H9 (cell line): ENCODE data around the gene RMI1. TPM values are rescaled to one million over a fixed set of nuclear protein-coding genes. Genes with fewer than 3 reads are reported as not detected.

Source experiments
- DNase-seq: peaks from one replicate; pipeline ENCODE4 v3.0.0-alpha.2; 2017
- H2AFZ ChIP-seq: one replicate; pipeline ENCODE4 v1.6.1; 2013; ENCODE audit warnings: mild to moderate bottlenecking, low read length, control low read depth, moderate library complexity
- H2AK5ac ChIP-seq: 2 replicates; pipeline ENCODE4 v1.6.1; 2013; ENCODE audit warnings: low read length, control low read depth, mixed read lengths; ENCODE audit not compliant: insufficient read length
- H2BK120ac ChIP-seq: one replicate; pipeline ENCODE4 v1.6.1; 2013; ENCODE audit warnings: low read depth, mild to moderate bottlenecking, low read length, control low read depth, inconsistent platforms; ENCODE audit not compliant: poor library complexity, severe bottlenecking
- H2BK12ac ChIP-seq: 2 replicates; pipeline ENCODE4 v1.6.1; 2013; ENCODE audit warnings: low read length, control low read depth, mixed read lengths, low read depth; ENCODE audit not compliant: insufficient read length
- H2BK15ac ChIP-seq: 2 replicates; pipeline ENCODE4 v1.6.1; 2013; ENCODE audit warnings: low read depth, low read length, control low read depth
- H2BK20ac ChIP-seq: one replicate; pipeline ENCODE4 v1.6.1; 2013; ENCODE audit warnings: low read depth, mild to moderate bottlenecking, low read length, control low read depth, inconsistent platforms; ENCODE audit not compliant: poor library complexity, severe bottlenecking
- H2BK5ac ChIP-seq: 2 replicates; pipeline ENCODE4 v1.6.1; 2013; ENCODE audit warnings: low read length, control low read depth, mixed read lengths; ENCODE audit not compliant: insufficient read length
- H3K14ac ChIP-seq: 2 replicates; pipeline ENCODE4 v1.6.1; 2013; ENCODE audit warnings: low read length, control low read depth; ENCODE audit not compliant: insufficient read depth
- H3K18ac ChIP-seq: 2 replicates; pipeline ENCODE4 v1.6.1; 2013; ENCODE audit warnings: low read depth, mild to moderate bottlenecking, mixed read lengths, low read length, control low read depth; ENCODE audit not compliant: insufficient read length
- H3K23ac ChIP-seq: 2 replicates; pipeline ENCODE4 v1.6.1; 2013; ENCODE audit warnings: low read length, control low read depth, mixed read lengths, low read depth; ENCODE audit not compliant: insufficient read length
- H3K23me2 ChIP-seq: 2 replicates; pipeline ENCODE4 v1.6.1; 2013; ENCODE audit warnings: low read depth, mild to moderate bottlenecking, mixed read lengths, low read length, control low read depth; ENCODE audit not compliant: insufficient read length, poor library complexity, severe bottlenecking
- H3K27ac ChIP-seq: 2 replicates; pipeline ENCODE4 v1.5.1; 2013; ENCODE audit warnings: low read length, control low read depth, mixed read lengths, low read depth; ENCODE audit not compliant: insufficient read length
- H3K27me3 ChIP-seq: 2 replicates; pipeline ENCODE4 v1.6.1; 2013; ENCODE audit warnings: low read length, control low read depth, inconsistent platforms; ENCODE audit not compliant: insufficient read depth
- H3K4ac ChIP-seq: 2 replicates; pipeline ENCODE4 v1.6.1; 2013; ENCODE audit warnings: low read depth, mild to moderate bottlenecking, control low read depth, inconsistent platforms, low read length, moderate library complexity
- H3K4me1 ChIP-seq: 2 replicates; pipeline ENCODE4 v1.6.1; 2013; ENCODE audit warnings: low read length, control low read depth, inconsistent platforms; ENCODE audit not compliant: insufficient read depth
- H3K4me2 ChIP-seq: 2 replicates; pipeline ENCODE4 v1.6.1; 2013; ENCODE audit warnings: low read length, control low read depth, mixed read lengths; ENCODE audit not compliant: insufficient read length, insufficient read depth
- H3K56ac ChIP-seq: 2 replicates; pipeline ENCODE4 v1.6.1; 2013; ENCODE audit warnings: low read depth, mild to moderate bottlenecking, mixed read lengths, low read length, control low read depth; ENCODE audit not compliant: insufficient read length
- H3K79me1 ChIP-seq: 2 replicates; pipeline ENCODE4 v1.6.1; 2013; ENCODE audit warnings: low read depth, mild to moderate bottlenecking, moderate library complexity, low read length, control low read depth, inconsistent platforms; ENCODE audit not compliant: insufficient read depth, poor library complexity, severe bottlenecking
- H3K79me2 ChIP-seq: 2 replicates; pipeline ENCODE4 v1.6.1; 2013; ENCODE audit warnings: low read length, control low read depth, inconsistent platforms; ENCODE audit not compliant: insufficient read depth
- H3K9ac ChIP-seq: 2 replicates; pipeline ENCODE4 v1.6.1; 2013; ENCODE audit warnings: low read length, control low read depth, mixed read lengths; ENCODE audit not compliant: insufficient read length; ENCODE audit errors: extremely low read depth
- H3K9me3 ChIP-seq: one replicate; pipeline ENCODE4 v1.6.1; 2013; ENCODE audit warnings: low read depth, low read length, inconsistent platforms; ENCODE audit not compliant: control insufficient read depth
- H3T11ph ChIP-seq: one replicate; pipeline ENCODE4 v1.6.1; 2013; ENCODE audit warnings: mild to moderate bottlenecking, low read length, control low read depth, inconsistent platforms
- H4K20me1 ChIP-seq: one replicate; pipeline ENCODE4 v1.6.1; 2013; ENCODE audit not compliant: control insufficient read depth, insufficient read length, insufficient read depth
- H4K5ac ChIP-seq: 2 replicates; pipeline ENCODE4 v1.6.1; 2013; ENCODE audit warnings: low read depth, mild to moderate bottlenecking, mixed read lengths, low read length, control low read depth; ENCODE audit not compliant: insufficient read length
- H4K8ac ChIP-seq: replicated peaks from 2 replicates; pipeline ENCODE4 v1.6.1; 2013; ENCODE audit warnings: low read length, control low read depth, mixed read lengths, low read depth; ENCODE audit not compliant: insufficient read length
- H4K91ac ChIP-seq: 2 replicates; pipeline ENCODE4 v1.6.1; 2013; ENCODE audit warnings: low read depth, mild to moderate bottlenecking, moderate library complexity, mixed read lengths, low read length, control low read depth; ENCODE audit not compliant: insufficient read length
- H3K27ac Mint-ChIP-seq, 3 experiments: 2 replicates in 2 of 3; 3 replicates in 1 of 3; pipeline ENCODE4 v1.8.0; 2020 to 2021; ENCODE audit warnings: mixed read lengths in 3 of 3, mild to moderate bottlenecking in 1 of 3, moderate library complexity in 1 of 3
- H3K27me3 Mint-ChIP-seq: 2 replicates; pipeline ENCODE4 v1.8.0; 2021; ENCODE audit warnings: low read depth, mild to moderate bottlenecking, moderate library complexity, mixed read lengths
- H3K36me3 Mint-ChIP-seq, 3 experiments: 2 replicates in 2 of 3; 3 replicates in 1 of 3; pipeline ENCODE4 v1.8.0; 2020 to 2021; ENCODE audit warnings: low read depth in 3 of 3, mixed read lengths in 3 of 3; ENCODE audit not compliant: insufficient read depth in 1 of 3
- H3K4me1 Mint-ChIP-seq, 2 experiments: 2 replicates each; pipeline ENCODE4 v1.8.0; 2020; ENCODE audit warnings: mixed read lengths in 2 of 2
- H3K4me3 Mint-ChIP-seq, 2 experiments: 2 replicates in 1 of 2; 3 replicates in 1 of 2; pipeline ENCODE4 v1.8.0; 2020 to 2021; ENCODE audit warnings: mild to moderate bottlenecking in 2 of 2, mixed read lengths in 2 of 2, moderate library complexity in 1 of 2
- H3K9me3 Mint-ChIP-seq, 2 experiments: 2 replicates in 1 of 2; 3 replicates in 1 of 2; pipeline ENCODE4 v1.8.0; 2020; ENCODE audit warnings: mild to moderate bottlenecking in 2 of 2, mixed read lengths in 2 of 2, moderate library complexity in 1 of 2
- CTCF ChIP-seq: fragments of 200-600 bp; sonication (generic); conservative IDR thresholded peaks from 3 replicates; pipeline ENCODE4 v1.8.0; 2021; ENCODE audit warnings: antibody characterized with exemption, mild to moderate bottlenecking
- WGBS: extraction: QIAGEN DNeasy Blood & Tissue Kit; methylation state at CpG from one replicate; pipeline ENCODE4 v1.1.7; 2013; ENCODE audit warnings: missing lambda C conversion rate, low lambda C conversion rate, mixed read lengths; ENCODE audit not compliant: insufficient read length; ENCODE audit errors: extremely low coverage; 5-methylcytosine and 5-hydroxymethylcytosine counted together
- total RNA-seq: library from RNA; stranded (reverse); gene quantifications from 2 replicates; pipeline ENCODE4 v1.2.1, GENCODE V29; 2021

The RMI1 gene
- total RNA-seq, 1 experiment from 2014 or later: 22.4 TPM

GRCh38 chr9:84003246-84003645, 22.6 kb downstream of the RMI1 start:
- Histone ChIP-seq H2BK120ac (no peak overlapping the region), H3K4me1 (no peaks in the 10 kb centered on the region), H3K23ac (no peak overlapping the region), H3K4ac (no peak overlapping the region), H3K56ac (no peak overlapping the region), H4K91ac (no peak overlapping the region), H2BK5ac (no peak overlapping the region), H3K9ac (no peak overlapping the region), H3K18ac (no peak overlapping the region), H4K20me1 (no peaks in the 10 kb centered on the region), H3K27ac (no peak overlapping the region), H3K27me3 (no peaks in the 10 kb centered on the region), H3K79me1 (no peaks in the 10 kb centered on the region), H3K23me2 (no peaks in the 10 kb centered on the region), H2BK20ac (no peak overlapping the region), H2BK15ac (no peak overlapping the region), H4K5ac (no peak overlapping the region), H3K9me3 (no peaks in the 10 kb centered on the region), H3K14ac (no peak overlapping the region), H3K4me2 (no peak overlapping the region), H2AK5ac (no peak overlapping the region), H3K79me2 (no peaks in the 10 kb centered on the region), H2BK12ac (no peak overlapping the region), H4K8ac (no peak overlapping the region), H2AFZ (no peak overlapping the region), H3T11ph (no peak overlapping the region)
- WGBS: no CpG with 5 or more reads among the region's 3 CpGs
- no peak overlapping the region for H3K27ac Mint-ChIP-seq
- H3K9me3 Mint-ChIP-seq: no peaks in the 10 kb centered on the region; a peak in 1 of 5 replicates
- TF ChIP-seq CTCF: no peak
- H3K27me3 Mint-ChIP-seq: no peaks in the 10 kb centered on the region
- H3K4me1 Mint-ChIP-seq: no peaks in the 10 kb centered on the region
- H3K4me3 Mint-ChIP-seq: no peak overlapping the region
- peaks cover 3 to 24% (median 17%) of the 10 kb centered on the region in 3 experiments; a peak in 6 of 7 replicates for H3K36me3 Mint-ChIP-seq
- DNase-seq: no peak
